Esophagus muscularis mucosa (tissue), 4 donors: ENCODE data around the gene SMCO2. TPM values are rescaled to one million over a fixed set of nuclear protein-coding genes. Genes with fewer than 3 reads are reported as not detected.

ENCODE experiments used
- DNase-seq: peaks from one replicate; pipeline ENCODE4 v3.0.0-alpha.2; 2017; ENCODE audit errors: extremely low spot score
- H3K27ac ChIP-seq, 4 donors: fragments of 200-600 bp; sonication (generic); replicated peaks in 1 of 4; 1 replicate in 3 of 4; 2 replicates in 1 of 4; pipeline ENCODE4 v1.5.1; 2016 to 2019; ENCODE audit warnings: mild to moderate bottlenecking in 1 of 4
- H3K27me3 ChIP-seq, 4 donors: fragments of 200-600 bp; sonication (generic); one replicate each; pipeline versions ENCODE4 v1.5.1 to v1.6.0; 2016 to 2019
- H3K36me3 ChIP-seq, 4 donors: fragments of 200-600 bp; sonication (generic); one replicate each; pipeline ENCODE4 v1.5.1; 2016 to 2019
- H3K4me1 ChIP-seq, 4 donors: fragments of 200-600 bp; sonication (generic); one replicate each; pipeline ENCODE4 v1.5.1; 2016 to 2019
- H3K4me3 ChIP-seq, 4 donors: fragments of 200-600 bp; sonication (generic); 1 replicate in 2 of 4; 2 replicates in 2 of 4; pipeline ENCODE4 v1.5.1; 2016 to 2019; ENCODE audit warnings: mild to moderate bottlenecking in 4 of 4, moderate library complexity in 1 of 4
- H3K9me3 ChIP-seq, 4 donors: fragments of 200-600 bp; sonication (generic); 1 replicate in 3 of 4; 2 replicates in 1 of 4; pipeline ENCODE4 v1.5.1; 2016 to 2019
- EP300 ChIP-seq: sonication (generic); formaldehyde crosslinking; IDR thresholded peaks from one replicate; pipeline ENCODE4 v1.6.1; 2017; ENCODE audit warnings: antibody characterized with exemption
- POLR2A ChIP-seq: fragments of 450-650 bp; IDR thresholded peaks from one replicate; pipeline ENCODE4 v1.6.1; 2017; ENCODE audit warnings: antibody characterized with exemption, moderate library complexity, mild to moderate bottlenecking, low read depth
- POLR2AphosphoS5 ChIP-seq, 2 donors: sonication (generic); formaldehyde crosslinking; IDR thresholded peaks; one replicate each; pipeline ENCODE4 v1.6.1; 2017; ENCODE audit warnings: antibody characterized with exemption in 2 of 2
- whole genome bisulfite sequencing: methylation state at CpG from one replicate; pipeline ENCODE4 v1.1.5; 2018; 5-methylcytosine and 5-hydroxymethylcytosine counted together
- intact Hi-C: fragments of 100-400 bp; cut with DNase I; formaldehyde crosslinking; loops from one replicate; pipeline ENCODE4 v1.15.1; 2023
- total RNA-seq, 4 donors: library from RNA; depleted of rRNA; stranded (reverse); fragments of >200 nt; gene quantifications; one replicate each; pipeline versions ENCODE4 v1.1.0 to v1.2.1, GENCODE V29; 2016
- TF ChIP-seq, protein P1 (sequence below), 3 experiments: fragments of 200-600 bp in 2 of 3; fragments of 450-650 bp in 1 of 3; sonication (generic) in 2 of 3; IDR thresholded peaks; one replicate each; pipeline ENCODE4 v1.5.1; 2017 to 2019; ENCODE audit warnings: antibody characterized with exemption in 3 of 3, mild to moderate bottlenecking in 2 of 3, moderate library complexity in 1 of 3

The SMCO2 gene
- total RNA-seq, 4 donors from 2014 or later, result not detected

DNA sequence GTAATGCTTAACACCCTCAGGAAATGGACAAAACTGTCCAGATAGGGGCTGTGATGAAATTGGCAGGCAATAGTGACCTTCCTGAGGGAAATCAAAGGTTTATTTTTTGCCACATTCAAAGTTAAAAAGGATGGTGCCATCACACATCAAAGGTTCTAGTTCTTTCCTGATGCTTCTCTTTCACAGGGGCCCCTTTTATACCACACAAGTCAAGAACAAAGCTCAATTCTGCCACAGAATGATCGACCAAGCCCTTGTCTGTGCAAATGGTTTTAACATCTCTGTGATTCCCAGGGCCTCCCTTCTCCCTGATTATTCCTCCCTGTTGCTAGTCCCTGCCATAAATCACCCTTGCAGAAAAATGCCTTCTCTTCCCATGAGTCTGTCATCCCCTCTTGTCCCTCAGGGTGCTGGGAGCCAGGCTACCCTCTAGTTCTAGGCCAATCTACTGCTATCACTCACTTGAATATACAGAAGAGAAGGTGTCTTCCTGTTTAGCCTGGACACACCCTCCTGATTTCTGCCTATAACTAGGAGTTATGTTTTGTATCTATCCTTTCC lies 22.7 kb downstream of the SMCO2 start:
- no peaks in the 10 kb centered on the region for H3K27me3 ChIP-seq
- peaks cover 0 to under 1% (median 0%) of the 10 kb centered on the region in 4 donors for H3K4me1 ChIP-seq
- intact Hi-C loops, result no loop called here
- TF ChIP-seq, protein P1, sequence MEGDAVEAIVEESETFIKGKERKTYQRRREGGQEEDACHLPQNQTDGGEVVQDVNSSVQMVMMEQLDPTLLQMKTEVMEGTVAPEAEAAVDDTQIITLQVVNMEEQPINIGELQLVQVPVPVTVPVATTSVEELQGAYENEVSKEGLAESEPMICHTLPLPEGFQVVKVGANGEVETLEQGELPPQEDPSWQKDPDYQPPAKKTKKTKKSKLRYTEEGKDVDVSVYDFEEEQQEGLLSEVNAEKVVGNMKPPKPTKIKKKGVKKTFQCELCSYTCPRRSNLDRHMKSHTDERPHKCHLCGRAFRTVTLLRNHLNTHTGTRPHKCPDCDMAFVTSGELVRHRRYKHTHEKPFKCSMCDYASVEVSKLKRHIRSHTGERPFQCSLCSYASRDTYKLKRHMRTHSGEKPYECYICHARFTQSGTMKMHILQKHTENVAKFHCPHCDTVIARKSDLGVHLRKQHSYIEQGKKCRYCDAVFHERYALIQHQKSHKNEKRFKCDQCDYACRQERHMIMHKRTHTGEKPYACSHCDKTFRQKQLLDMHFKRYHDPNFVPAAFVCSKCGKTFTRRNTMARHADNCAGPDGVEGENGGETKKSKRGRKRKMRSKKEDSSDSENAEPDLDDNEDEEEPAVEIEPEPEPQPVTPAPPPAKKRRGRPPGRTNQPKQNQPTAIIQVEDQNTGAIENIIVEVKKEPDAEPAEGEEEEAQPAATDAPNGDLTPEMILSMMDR (IDR thresholded peaks at IDR 0.05), result no peak
- TF ChIP-seq EP300 (no peak), POLR2AphosphoS5 (IDR thresholded peaks at IDR 0.05) (no peak), POLR2A (no peak)
- H3K9me3 ChIP-seq, result no peaks in the 10 kb centered on the region
- no peak for DNase-seq
- no peaks in the 10 kb centered on the region for H3K36me3 ChIP-seq
- no peak overlapping the region for H3K4me3 ChIP-seq
- H3K27ac ChIP-seq, result no peak overlapping the region
- WGBS, result 45% methylated on average over 1 of the region's 1 CpG

DNA sequence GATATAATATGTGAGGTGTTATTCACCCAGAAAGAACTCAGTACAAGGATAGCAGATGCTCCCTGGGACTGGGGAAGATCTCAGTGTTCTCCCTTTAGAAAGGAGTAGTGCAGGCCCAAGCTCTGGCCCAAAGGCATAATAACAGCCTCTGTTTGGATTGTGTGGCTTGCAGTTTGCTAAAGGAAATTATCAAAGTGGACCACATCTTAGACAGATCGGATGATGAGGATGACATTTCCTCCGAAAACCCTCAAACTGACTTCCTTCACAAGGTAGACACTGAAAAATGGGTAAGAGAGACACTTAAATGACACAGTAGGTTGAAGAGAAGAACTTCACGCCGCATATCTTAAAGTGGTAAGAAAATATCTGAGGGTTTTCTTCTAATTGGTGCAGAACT lies 26.1 kb downstream of the SMCO2 start:
- TF ChIP-seq POLR2AphosphoS5 (IDR thresholded peaks at IDR 0.05), result no peak
- TF ChIP-seq POLR2A, result no peak
- TF ChIP-seq, protein P1 (IDR thresholded peaks at IDR 0.05), result no peak
- no peak for TF ChIP-seq EP300
- DNase-seq, result no peak
- H3K36me3 ChIP-seq, result no peaks in the 10 kb centered on the region
- H3K4me1 ChIP-seq, result peaks cover 0 to 6% (median 0%) of the 10 kb centered on the region in 4 donors
- peaks cover 0 to 18% (median 13%) of the 10 kb centered on the region in 4 donors for H3K9me3 ChIP-seq
- no peak overlapping the region for H3K27ac ChIP-seq
- 71% methylated on average over 4 of the region's 4 CpGs for WGBS
- intact Hi-C loops, result no loop called here
- no peak overlapping the region for H3K4me3 ChIP-seq
- no peaks in the 10 kb centered on the region for H3K27me3 ChIP-seq

DNA sequence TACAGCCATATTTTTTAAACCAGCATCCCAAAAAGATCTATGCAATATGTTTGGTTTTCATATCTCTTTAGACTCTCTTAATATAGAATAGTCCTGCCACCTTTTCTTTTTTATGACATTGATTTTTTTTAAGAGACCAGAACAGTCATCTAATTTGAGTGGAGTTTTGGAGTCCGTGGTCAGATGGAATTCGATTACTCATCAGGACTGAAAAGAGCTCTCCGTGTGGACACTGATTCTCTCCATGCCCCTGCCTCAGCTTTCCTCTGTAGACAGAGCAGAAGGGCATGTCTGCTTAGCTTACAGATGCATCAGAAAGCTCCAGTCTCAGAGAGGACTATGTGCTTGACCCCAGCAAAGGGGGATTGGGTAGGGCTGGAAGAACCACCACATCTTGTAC lies 27.8 kb downstream of the SMCO2 start:
- no peaks in the 10 kb centered on the region for H3K36me3 ChIP-seq
- intact Hi-C loops, result no loop called here
- TF ChIP-seq, protein P1 (IDR thresholded peaks at IDR 0.05), result no peak
- no peak for TF ChIP-seq EP300
- no peak for TF ChIP-seq POLR2A
- TF ChIP-seq POLR2AphosphoS5 (IDR thresholded peaks at IDR 0.05), result no peak
- H3K27ac ChIP-seq, result no peak overlapping the region
- H3K9me3 ChIP-seq, result peaks cover 0 to 25% (median 18%) of the 10 kb centered on the region in 4 donors
- H3K4me3 ChIP-seq, result no peak overlapping the region
- H3K4me1 ChIP-seq, result peaks cover 0 to 6% (median 0%) of the 10 kb centered on the region in 4 donors
- 50% methylated on average over 3 of the region's 3 CpGs for WGBS
- H3K27me3 ChIP-seq, result no peaks in the 10 kb centered on the region
- DNase-seq, result no peak

DNA sequence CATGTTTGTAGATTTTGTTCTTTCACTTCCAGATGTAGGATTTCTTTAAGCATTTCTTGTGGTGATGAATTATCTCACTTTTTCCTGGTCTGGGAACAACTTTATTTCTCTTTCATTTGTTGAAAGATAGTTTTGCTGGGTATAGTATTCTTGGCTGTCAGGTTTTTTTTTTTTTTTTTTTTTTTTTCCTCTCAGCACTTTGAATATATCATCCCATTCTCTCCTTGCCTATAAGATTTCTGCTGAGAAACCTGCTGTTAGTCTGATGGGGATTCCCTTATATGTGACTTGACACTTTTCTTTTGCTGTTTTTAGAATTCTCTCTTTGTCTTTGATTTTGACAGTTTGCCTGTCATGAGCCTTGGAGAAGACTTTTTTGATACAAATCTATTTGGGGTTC lies 30.5 kb downstream of the SMCO2 start:
- no peaks in the 10 kb centered on the region for H3K36me3 ChIP-seq
- TF ChIP-seq POLR2A, result no peak
- TF ChIP-seq POLR2AphosphoS5 (IDR thresholded peaks at IDR 0.05), result no peak
- TF ChIP-seq, protein P1 (IDR thresholded peaks at IDR 0.05), result no peak
- no peak for TF ChIP-seq EP300
- H3K27ac ChIP-seq, result no peak overlapping the region
- H3K9me3 ChIP-seq, result peaks cover 0 to 25% (median 18%) of the 10 kb centered on the region in 4 donors
- H3K4me1 ChIP-seq, result peaks cover 0 to 6% (median 0%) of the 10 kb centered on the region in 4 donors
- no peak for DNase-seq
- no peak overlapping the region for H3K4me3 ChIP-seq
- no peaks in the 10 kb centered on the region for H3K27me3 ChIP-seq
- intact Hi-C loops, result no loop called here

DNA sequence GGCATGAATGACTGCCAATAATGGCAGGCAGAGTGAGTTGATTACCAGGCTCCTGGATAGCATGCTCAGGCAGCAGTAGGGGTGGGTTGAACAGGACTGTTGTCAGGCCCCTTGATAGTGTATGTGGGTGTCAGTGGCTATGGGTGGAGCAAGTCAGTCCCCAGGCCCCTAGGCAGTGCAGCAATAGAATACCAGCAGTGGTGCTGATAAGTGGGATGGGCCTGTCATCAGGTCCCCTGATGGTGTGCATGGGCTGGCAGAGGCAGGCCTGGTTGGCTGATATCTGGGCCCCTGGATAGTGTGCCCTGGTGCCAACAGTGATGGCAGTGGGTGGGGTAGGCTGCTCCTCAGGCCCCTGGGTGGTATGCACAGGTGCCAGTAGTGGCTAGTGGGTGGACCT lies 32.4 kb downstream of the SMCO2 start:
- H3K27me3 ChIP-seq, result no peaks in the 10 kb centered on the region
- no peak overlapping the region for H3K27ac ChIP-seq
- H3K4me3 ChIP-seq, result no peak overlapping the region
- intact Hi-C loops, result no loop called here
- TF ChIP-seq, protein P1 (IDR thresholded peaks at IDR 0.05), result no peak
- TF ChIP-seq POLR2A (no peak), EP300 (no peak), POLR2AphosphoS5 (IDR thresholded peaks at IDR 0.05) (no peak)
- peaks cover 0 to 6% (median 0%) of the 10 kb centered on the region in 4 donors for H3K4me1 ChIP-seq
- peaks cover 0 to 25% (median 18%) of the 10 kb centered on the region in 4 donors for H3K9me3 ChIP-seq
- no peak for DNase-seq
- no peaks in the 10 kb centered on the region for H3K36me3 ChIP-seq
